SK-N-SH treated with all-trans-retinoic acid at 6 μM for 48 hours (cell line): ENCODE measurements around the gene WNT9B.

Source experiments
- CREB5 ChIP-seq: fragments of 250-450 bp; sonication (Bioruptor Pico); IDR thresholded peaks from 2 replicates; pipeline ENCODE4 v1.5.1; 2020; ENCODE audit warnings: low read depth, mild to moderate bottlenecking, moderate library complexity
- PATZ1 ChIP-seq: fragments of 250-450 bp; sonication (Bioruptor Pico); IDR thresholded peaks from 2 replicates; pipeline ENCODE4 v1.8.0; 2020; ENCODE audit warnings: mild to moderate bottlenecking, moderate library complexity, borderline replicate concordance
- ZFP3 ChIP-seq: fragments of 250-450 bp; sonication (Bioruptor Pico); IDR thresholded peaks from 2 replicates; pipeline ENCODE4 v1.5.0; 2020; ENCODE audit warnings: mild to moderate bottlenecking, moderate library complexity
- ZFP30 ChIP-seq: fragments of 450-650 bp; formaldehyde crosslinking; IDR thresholded peaks from 2 replicates; pipeline ENCODE4 v1.5.0; 2022; ENCODE audit warnings: mild to moderate bottlenecking, moderate library complexity
- ZNF565 ChIP-seq: fragments of 450-650 bp; formaldehyde crosslinking; conservative IDR thresholded peaks from 2 replicates; pipeline ENCODE4 v1.5.0; 2020; ENCODE audit warnings: low read depth, mild to moderate bottlenecking, moderate library complexity

GRCh38 chr17:46881015-46881414 lies 29.6 kb downstream of the WNT9B start:
- TF ChIP-seq PATZ1 (CRISPR knock-in tag) (no peak), ZNF565 (CRISPR knock-in tag) (no peak), CREB5 (CRISPR knock-in tag) (no peak), ZFP30 (CRISPR knock-in tag) (no peak), ZFP3 (no peak)
